GM12878 (cell line): ENCODE measurements around the gene AMHR2. TPM values are rescaled to one million over a fixed set of nuclear protein-coding genes. Genes with fewer than 3 reads are reported as not detected.
A peak's percentile ranks its signal among the peaks of the same experiment; 100 is the strongest.

Experiments used
- CREB1 ChIP-seq: IDR thresholded peaks from 2 replicates; pipeline ENCODE4 v1.6.1; 2012; ENCODE audit warnings: low read depth, mild to moderate bottlenecking, inconsistent platforms
- DPF2 ChIP-seq: fragments of 450-650 bp; IDR thresholded peaks from 2 replicates; pipeline ENCODE4 v1.6.1; 2017; ENCODE audit warnings: mild to moderate bottlenecking
- EED ChIP-seq: sonication (generic); IDR thresholded peaks from 2 replicates; pipeline ENCODE4 v1.6.1; 2016; ENCODE audit warnings: antibody characterized with exemption, low read depth
- IRF3 ChIP-seq: fragments of 450-650 bp; IDR thresholded peaks from 2 replicates; pipeline ENCODE4 v1.6.1; 2014; ENCODE audit warnings: mild to moderate bottlenecking
- LARP7 ChIP-seq: fragments of 450-650 bp; IDR thresholded peaks from 2 replicates; pipeline ENCODE4 v1.6.1; 2017; ENCODE audit warnings: mild to moderate bottlenecking
- MTA3 ChIP-seq: IDR thresholded peaks from 2 replicates; pipeline ENCODE4 v1.6.1; 2012; ENCODE audit warnings: low read length, inconsistent platforms, borderline replicate concordance
- RBBP5 ChIP-seq: fragments of 200-600 bp; sonication (generic); conservative IDR thresholded peaks from 2 replicates; pipeline ENCODE4 v1.6.1; 2016
- STAT3 ChIP-seq: IDR thresholded peaks from 2 replicates; pipeline ENCODE4 v1.6.1; 2011; ENCODE audit warnings: low read depth, low read length, improper control_type of control experiment
- polyA plus RNA-seq, 11 experiments: library from polyadenylated mRNA; depleted of rRNA in 4 of 11; unstranded in 6 of 11; stranded (reverse) in 5 of 11; fragments of >200 nt; fragmentation: Nextera tagmentation in 4 of 11; fragmentation: Illumina TruSeq in 1 of 11; extraction: Ambion mirVana in 4 of 11; extraction: Trizol in 1 of 11; gene quantifications; 1 replicate in 1 of 11; 2 replicates in 10 of 11; pipeline versions ENCODE4 v1.2.1 to v1.2.3, GENCODE V29; 2011 to 2016; ENCODE audit warnings: inconsistent platforms in 2 of 11, missing spikeins in 2 of 11, low read depth in 1 of 11
- total RNA-seq, 4 experiments: library from RNA; depleted of rRNA in 3 of 4; stranded (reverse); fragments of >200 nt in 3 of 4; fragmentation: Illumina TruSeq in 1 of 4; extraction: Trizol in 1 of 4; gene quantifications; 2 replicates each; pipeline versions ENCODE4 v1.2.1 to v1.2.3, GENCODE V29; 2013 to 2021
- TF ChIP-seq, protein P1 (sequence below): fragments of 450-650 bp; IDR thresholded peaks from 2 replicates; pipeline ENCODE4 v1.6.1; 2017; ENCODE audit warnings: mild to moderate bottlenecking, low read depth, inconsistent platforms; ENCODE audit not compliant: poor library complexity, severe bottlenecking

AMHR2 gene
- total and polyA plus RNA-seq, 10 of the 15 experiments (the other 5 are each of a cell fraction or from before 2014, with no cell fraction given): 0.06 TPM; not detected in 9

- TF ChIP-seq, protein P1, sequence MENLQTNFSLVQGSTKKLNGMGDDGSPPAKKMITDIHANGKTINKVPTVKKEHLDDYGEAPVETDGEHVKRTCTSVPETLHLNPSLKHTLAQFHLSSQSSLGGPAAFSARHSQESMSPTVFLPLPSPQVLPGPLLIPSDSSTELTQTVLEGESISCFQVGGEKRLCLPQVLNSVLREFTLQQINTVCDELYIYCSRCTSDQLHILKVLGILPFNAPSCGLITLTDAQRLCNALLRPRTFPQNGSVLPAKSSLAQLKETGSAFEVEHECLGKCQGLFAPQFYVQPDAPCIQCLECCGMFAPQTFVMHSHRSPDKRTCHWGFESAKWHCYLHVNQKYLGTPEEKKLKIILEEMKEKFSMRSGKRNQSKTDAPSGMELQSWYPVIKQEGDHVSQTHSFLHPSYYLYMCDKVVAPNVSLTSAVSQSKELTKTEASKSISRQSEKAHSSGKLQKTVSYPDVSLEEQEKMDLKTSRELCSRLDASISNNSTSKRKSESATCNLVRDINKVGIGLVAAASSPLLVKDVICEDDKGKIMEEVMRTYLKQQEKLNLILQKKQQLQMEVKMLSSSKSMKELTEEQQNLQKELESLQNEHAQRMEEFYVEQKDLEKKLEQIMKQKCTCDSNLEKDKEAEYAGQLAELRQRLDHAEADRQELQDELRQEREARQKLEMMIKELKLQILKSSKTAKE: peak; percentile 100
- TF ChIP-seq STAT3 (no peak), EED (no peak), RBBP5 (no peak), MTA3 (no peak), CREB1 (peak; percentile 91), DPF2 (peak; percentile 100), IRF3 (peak; percentile 99), LARP7 (no peak)
These were observed 44.1 kb upstream of the AMHR2 start (continued) for GRCh38 chr12:53379389-53380103.
